DMS 273 (cell line): ENCODE data around the gene ALDH1A1.

Source experiments
- DNase-seq: peaks from one replicate; lab custom pipeline; 2025; ENCODE audit not compliant: unreplicated experiment; lab: John Stamatoyannopoulos, UW

The ALDH1A1 gene

GRCh38 chr9:72952914-72953313, at the start of gene ALDH1A1:
TSS of gene ALDH1A1 (minus strand) at chr9:72953053. CDS start at chr9:72953000, 53 bp downstream.
- no peak for DNase-seq

- no peak for DNase-seq
Observed at GRCh38 chr9:73001860-73002259, 49.0 kb upstream of the ALDH1A1 start.

- no peak for DNase-seq
Observed at GRCh38 chr9:72998363-72998762, 45.5 kb upstream of the ALDH1A1 start.

- no peak for DNase-seq
Observed at GRCh38 chr9:72997387-72997995, 44.6 kb upstream of the ALDH1A1 start.

- DNase-seq, result no peak
Observed at GRCh38 chr9:72996684-72997314, 43.9 kb upstream of the ALDH1A1 start.

- DNase-seq, result no peak
Observed at GRCh38 chr9:72996114-72996513, 43.3 kb upstream of the ALDH1A1 start.

- DNase-seq, result no peak
Observed at GRCh38 chr9:72995131-72996024, 42.5 kb upstream of the ALDH1A1 start.

- no peak for DNase-seq
Observed at GRCh38 chr9:72991772-72992171, 38.9 kb upstream of the ALDH1A1 start.

- no peak for DNase-seq
Observed at GRCh38 chr9:72990397-72991182, 37.7 kb upstream of the ALDH1A1 start.

GRCh38 chr9:72986522-72987116, 33.8 kb upstream of the ALDH1A1 start:
- no peak for DNase-seq

GRCh38 chr9:72985746-72986145, 32.9 kb upstream of the ALDH1A1 start:
- DNase-seq, result no peak

GRCh38 chr9:72984991-72985390, 32.1 kb upstream of the ALDH1A1 start:
- no peak for DNase-seq

- DNase-seq, result no peak
Observed at GRCh38 chr9:72984226-72984947, 31.5 kb upstream of the ALDH1A1 start.

- DNase-seq, result no peak
Observed at GRCh38 chr9:72983512-72984225, 30.8 kb upstream of the ALDH1A1 start.

- DNase-seq, result no peak
Observed at GRCh38 chr9:72983056-72983455, 30.2 kb upstream of the ALDH1A1 start.

GRCh38 chr9:72982146-72982799, 29.4 kb upstream of the ALDH1A1 start:
- DNase-seq, result no peak

GRCh38 chr9:72981433-72981832, 28.6 kb upstream of the ALDH1A1 start:
- DNase-seq, result no peak

GRCh38 chr9:72980600-72981265, 27.9 kb upstream of the ALDH1A1 start:
- no peak for DNase-seq
